Stimulated activated naive CD8-positive, alpha-beta T cell treated with anti-CD3 and anti-CD28 coated beads, Interleukin-15, Interleukin-2, amounts not matched to agents 100 ng/mL and 50 ng/mL, for 24 hours (primary cell): ENCODE measurements around the gene PHF2.
"Not testable (repeated sequence)": the region's sequence is repeated elsewhere in the genome, so short reads cannot be mapped to it uniquely, and the experiment has no call there.

Experiments
- H3K27ac Mint-ChIP-seq: one replicate; pipeline ENCODE4 v1.8.0; 2021; ENCODE audit warnings: mild to moderate bottlenecking, mixed read lengths
- H3K27me3 Mint-ChIP-seq: one replicate; pipeline ENCODE4 v1.8.0; 2021; ENCODE audit warnings: mixed read lengths
- H3K36me3 Mint-ChIP-seq: one replicate; pipeline ENCODE4 v1.8.0; 2021; ENCODE audit warnings: low read depth, mixed read lengths
- H3K4me1 Mint-ChIP-seq: one replicate; pipeline ENCODE4 v1.8.0; 2021; ENCODE audit warnings: low read depth, mixed read lengths
- H3K4me3 Mint-ChIP-seq: one replicate; pipeline ENCODE4 v1.8.0; 2021; ENCODE audit warnings: mild to moderate bottlenecking, mixed read lengths
- H3K9me3 Mint-ChIP-seq: one replicate; pipeline ENCODE4 v1.8.0; 2021; ENCODE audit warnings: mixed read lengths

The PHF2 gene

DNA sequence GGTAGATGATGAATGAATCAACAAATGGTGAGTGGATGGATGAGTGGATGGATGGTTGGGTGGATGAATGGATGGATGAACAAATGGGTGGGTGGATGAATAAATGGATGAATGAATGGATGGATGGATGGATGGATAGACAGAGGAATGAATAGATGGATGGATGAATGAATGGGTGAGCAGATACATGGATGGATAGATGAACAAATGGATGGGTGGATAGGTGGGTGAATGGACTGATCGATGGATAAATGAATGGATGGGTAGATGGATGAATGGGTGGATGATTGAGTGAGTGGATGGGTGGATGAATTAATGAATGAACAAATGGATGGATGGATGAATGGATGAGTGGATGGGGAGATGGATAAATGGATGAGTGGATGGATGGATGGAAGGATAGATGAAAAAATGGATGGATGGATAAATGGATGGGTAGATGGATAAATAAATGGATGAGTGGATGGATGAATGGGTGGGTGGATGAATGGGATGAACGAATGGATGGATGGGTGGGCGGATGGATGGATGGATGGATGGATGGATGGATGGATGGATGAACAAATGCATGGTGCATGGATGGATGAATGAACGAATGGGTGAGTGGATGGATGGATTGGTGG, 85.7 kb downstream of the PHF2 start:
- H3K36me3 Mint-ChIP-seq = peaks cover 5% of the 10 kb centered on the region
- no peaks in the 10 kb centered on the region for H3K9me3 Mint-ChIP-seq
- H3K4me1 Mint-ChIP-seq = no peaks in the 10 kb centered on the region
- H3K4me3 Mint-ChIP-seq = no peak overlapping the region
- H3K27ac Mint-ChIP-seq = no peak overlapping the region
- H3K27me3 Mint-ChIP-seq = no peaks in the 10 kb centered on the region

DNA sequence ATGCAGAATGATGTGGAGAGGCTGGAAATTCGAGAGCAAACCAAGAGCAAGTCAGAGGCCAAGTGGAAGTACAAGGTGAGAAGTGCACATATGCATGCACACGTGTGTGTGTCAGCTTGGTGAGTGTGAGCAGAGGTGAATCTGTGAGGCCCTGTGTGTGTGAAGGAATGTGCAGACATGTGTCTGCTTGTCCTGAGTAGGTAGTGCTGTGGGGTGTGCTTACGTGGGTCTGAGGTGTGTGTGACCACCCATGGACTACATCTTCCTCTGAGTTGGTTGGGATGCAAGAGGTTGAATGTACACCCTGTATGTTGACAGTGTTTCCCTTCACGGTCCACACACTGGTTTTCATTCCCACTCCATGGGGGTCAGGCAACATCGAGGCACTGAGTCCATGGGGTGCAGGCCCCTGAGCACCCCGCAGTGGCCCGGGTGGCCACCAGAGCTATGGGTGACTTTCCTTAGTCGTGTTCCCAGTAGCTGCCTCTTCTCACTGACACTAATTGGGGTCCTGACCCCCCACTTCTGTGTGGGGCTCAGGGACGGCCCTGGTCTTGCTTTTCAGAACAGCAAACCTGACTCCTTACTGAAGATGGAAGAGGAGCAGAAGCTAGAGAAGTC, 86.7 kb downstream of the PHF2 start:
- Mint-ChIP-seq H3K27me3 (no peaks in the 10 kb centered on the region), H3K9me3 (no peaks in the 10 kb centered on the region), H3K27ac (no peak overlapping the region), H3K36me3 (peaks cover 2% of the 10 kb centered on the region), H3K4me1 (no peaks in the 10 kb centered on the region), H3K4me3 (no peak overlapping the region)

DNA sequence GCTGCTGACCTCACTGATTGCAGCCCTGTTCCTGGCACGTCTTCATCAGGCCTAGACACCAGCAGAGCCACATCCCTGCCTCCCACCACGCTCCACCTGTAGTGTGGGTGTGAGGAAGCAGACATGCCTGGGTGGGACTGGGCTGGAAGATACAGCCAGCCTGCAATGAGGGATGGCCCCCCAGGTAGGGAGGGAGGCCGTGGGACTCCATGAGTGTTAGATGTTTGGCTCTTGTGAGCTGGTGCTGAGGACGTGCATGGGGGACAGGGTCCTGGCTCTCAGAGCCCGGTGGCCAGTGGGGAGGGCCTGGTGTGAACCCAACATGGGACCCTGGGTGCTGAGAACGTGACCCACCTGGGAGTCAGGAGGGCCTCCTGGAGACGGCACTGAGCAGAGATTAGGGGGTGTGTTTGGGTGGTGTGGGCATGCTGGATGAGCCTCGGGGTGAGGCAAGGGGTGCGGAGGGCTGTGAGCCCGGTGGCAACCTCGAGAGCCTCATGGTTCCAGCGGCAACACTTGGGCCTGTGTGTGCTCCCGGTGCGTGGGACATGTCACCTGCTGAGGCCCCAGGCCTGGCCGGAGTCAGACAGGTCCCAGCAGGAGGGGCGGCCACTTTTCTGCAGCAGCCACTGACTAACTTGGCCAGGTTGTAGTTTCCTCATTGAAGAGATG, 87.6 kb downstream of the PHF2 start:
- Mint-ChIP-seq H3K9me3 (no peaks in the 10 kb centered on the region), H3K27me3 (no peaks in the 10 kb centered on the region), H3K27ac (no peak overlapping the region), H3K4me3 (no peak overlapping the region), H3K36me3 (peaks cover 4% of the 10 kb centered on the region), H3K4me1 (no peaks in the 10 kb centered on the region)

DNA sequence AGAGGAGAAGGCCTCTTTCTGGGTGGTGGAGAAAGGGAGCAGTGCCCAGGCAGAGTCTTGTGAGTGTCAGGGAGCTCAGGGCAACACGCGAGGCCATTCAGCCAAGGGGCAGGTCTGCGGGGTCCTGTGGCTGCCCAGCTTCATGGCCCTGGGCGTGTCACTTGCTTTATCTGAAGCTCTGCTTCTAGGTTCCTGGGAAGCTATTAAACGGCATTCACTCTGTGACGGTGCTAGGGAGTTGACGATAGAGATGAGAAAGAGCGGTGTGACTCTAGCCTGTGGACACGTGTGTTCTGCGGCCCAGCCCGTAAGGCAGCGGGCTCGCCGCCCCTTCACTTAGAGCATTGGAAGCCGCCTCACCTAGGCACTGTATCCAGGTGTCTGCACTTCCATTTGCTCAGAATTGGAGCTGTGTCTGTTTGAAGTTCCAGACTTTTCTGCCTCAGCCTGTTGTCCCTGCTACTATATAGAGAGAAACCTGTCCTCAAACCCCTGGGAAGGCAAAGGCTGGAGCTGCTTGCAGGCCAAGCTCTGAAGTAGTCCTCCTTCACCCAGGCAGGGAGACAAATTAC, 88.3 kb downstream of the PHF2 start:
- H3K27ac Mint-ChIP-seq = no peak overlapping the region
- H3K9me3 Mint-ChIP-seq = no peaks in the 10 kb centered on the region
- peaks cover 4% of the 10 kb centered on the region for H3K36me3 Mint-ChIP-seq
- no peak overlapping the region for H3K4me3 Mint-ChIP-seq
- H3K4me1 Mint-ChIP-seq = no peaks in the 10 kb centered on the region
- H3K27me3 Mint-ChIP-seq = no peaks in the 10 kb centered on the region

DNA sequence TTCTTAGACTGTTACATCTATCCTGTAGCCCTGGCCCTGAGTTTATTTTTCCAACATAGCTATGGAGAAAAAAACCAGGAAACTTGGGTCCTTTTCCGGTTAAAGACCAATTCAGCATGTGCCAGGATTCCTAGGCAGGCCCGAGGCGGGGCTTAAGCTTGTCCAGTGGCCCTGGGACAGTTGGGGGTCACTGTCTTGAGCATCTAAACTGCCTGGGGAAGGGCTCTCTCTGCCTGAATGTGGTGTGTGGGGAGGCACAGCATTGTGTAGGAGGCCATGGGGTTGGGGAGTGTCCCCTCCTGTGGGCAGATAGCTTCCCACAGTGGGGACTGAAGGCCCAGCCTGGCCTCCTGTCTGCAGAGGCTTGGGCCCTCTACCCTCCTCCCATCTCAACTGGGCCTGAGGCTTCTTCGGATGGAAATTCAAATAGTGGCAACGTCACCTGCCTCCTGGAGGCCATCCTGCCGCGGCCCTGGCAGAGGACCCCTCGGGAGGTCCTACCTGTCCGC, 88.8 kb downstream of the PHF2 start:
- H3K9me3 Mint-ChIP-seq = no peaks in the 10 kb centered on the region
- peaks cover 4% of the 10 kb centered on the region for H3K36me3 Mint-ChIP-seq
- no peak overlapping the region for H3K4me3 Mint-ChIP-seq
- no peaks in the 10 kb centered on the region for H3K4me1 Mint-ChIP-seq
- no peaks in the 10 kb centered on the region for H3K27me3 Mint-ChIP-seq
- no peak overlapping the region for H3K27ac Mint-ChIP-seq

DNA sequence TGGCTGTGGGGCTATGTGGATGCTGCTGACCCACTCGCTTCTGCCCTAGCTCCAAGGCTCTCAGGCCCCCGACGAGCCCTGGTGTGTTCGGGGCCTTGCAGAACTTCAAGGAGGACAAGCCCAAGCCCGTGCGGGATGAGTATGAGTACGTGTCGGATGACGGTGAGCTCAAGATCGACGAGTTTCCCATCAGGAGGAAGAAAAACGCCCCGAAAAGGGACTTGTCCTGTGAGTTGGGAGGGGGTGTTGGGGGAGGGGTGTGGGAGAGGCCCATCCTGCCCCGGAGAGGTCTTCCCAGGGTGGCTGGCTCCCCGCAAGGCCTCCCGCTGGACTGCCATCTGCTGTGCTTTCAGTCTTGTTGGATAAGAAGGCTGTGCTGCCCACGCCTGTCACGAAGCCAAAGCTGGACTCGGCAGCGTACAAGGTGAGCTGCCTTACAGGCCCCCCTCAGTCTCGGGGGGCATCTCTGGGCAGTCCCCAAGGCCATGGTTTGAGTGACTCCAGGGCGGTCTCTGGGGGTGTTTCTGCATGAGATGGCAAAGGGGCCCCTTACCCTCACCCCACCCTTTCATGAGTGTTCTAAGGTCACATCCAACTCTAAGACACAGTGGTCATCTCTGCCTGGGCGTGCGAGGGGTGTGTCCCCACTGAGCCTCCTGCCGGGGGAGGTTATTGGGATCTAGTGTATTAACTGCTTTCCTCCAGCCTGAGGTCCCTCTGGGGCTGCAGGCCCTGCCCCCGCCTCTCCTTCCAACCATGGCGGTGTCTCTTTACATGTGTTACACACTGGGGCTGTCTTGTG, 89.5 kb downstream of the PHF2 start:
- no peaks in the 10 kb centered on the region for H3K4me1 Mint-ChIP-seq
- H3K36me3 Mint-ChIP-seq = peaks cover 4% of the 10 kb centered on the region
- no peak overlapping the region for H3K27ac Mint-ChIP-seq
- no peak overlapping the region for H3K4me3 Mint-ChIP-seq
- no peaks in the 10 kb centered on the region for H3K27me3 Mint-ChIP-seq
- no peaks in the 10 kb centered on the region for H3K9me3 Mint-ChIP-seq

DNA sequence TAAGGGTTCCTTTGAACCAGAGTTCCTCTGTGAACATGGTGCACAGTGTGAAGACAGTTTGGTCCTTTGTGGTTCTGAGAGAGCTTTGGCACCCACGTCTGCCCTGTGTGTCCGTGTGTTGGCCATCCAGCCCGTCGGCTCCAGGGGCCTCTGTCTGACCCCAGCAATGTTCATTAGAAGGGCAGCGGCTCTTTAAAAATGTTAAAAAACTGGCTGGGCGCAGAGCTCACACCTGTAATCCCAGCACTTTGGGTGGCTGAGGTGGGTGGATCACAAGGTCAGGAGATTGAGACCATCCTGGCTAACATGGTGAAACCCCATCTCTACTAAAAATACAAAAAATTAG, 90.0 kb downstream of the PHF2 start:
- not testable (repeated sequence) for H3K27me3 Mint-ChIP-seq, H3K4me1 Mint-ChIP-seq, H3K36me3 Mint-ChIP-seq, H3K4me3 Mint-ChIP-seq, H3K27ac Mint-ChIP-seq, H3K9me3 Mint-ChIP-seq

DNA sequence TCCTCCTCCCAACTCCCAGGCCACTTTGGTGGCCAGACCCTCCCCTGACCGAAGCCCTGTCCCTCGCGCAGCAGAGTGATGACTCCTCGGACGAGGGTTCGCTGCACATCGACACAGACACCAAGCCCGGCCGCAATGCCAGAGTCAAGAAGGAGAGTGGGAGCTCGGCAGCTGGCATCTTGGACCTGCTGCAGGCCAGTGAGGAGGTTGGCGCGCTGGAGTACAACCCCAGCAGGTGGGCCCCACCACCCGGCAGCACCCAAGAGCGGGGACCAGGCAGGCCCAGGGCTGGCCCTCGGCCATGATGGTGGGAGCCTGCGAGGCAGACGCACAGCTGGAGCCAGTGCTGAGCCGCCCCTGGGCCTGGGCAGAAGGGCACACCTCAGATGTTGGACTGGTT, 90.6 kb downstream of the PHF2 start:
- Mint-ChIP-seq H3K4me3 (no peak overlapping the region), H3K27ac (no peak overlapping the region), H3K9me3 (no peaks in the 10 kb centered on the region), H3K36me3 (peaks cover 4% of the 10 kb centered on the region), H3K4me1 (no peaks in the 10 kb centered on the region), H3K27me3 (no peaks in the 10 kb centered on the region)

DNA sequence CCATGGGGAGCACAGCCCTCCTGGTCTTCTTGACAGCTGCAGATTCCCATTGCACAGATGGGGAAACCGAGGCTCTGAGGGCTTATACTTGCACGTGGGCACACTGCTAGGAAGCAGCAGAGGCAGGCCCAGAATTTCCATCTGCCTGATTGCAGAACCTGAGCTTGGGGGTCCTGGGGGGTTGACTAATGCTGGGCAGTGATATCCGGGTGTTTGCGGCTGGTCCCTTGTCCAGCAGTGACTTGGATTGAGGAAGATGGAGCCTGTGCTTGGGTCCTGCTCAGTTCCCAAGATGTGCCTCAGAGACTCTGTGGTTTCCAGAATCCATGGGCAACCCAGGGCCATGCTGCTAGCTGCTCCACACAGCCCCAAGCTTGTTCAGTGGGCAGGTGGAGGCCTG, 91.2 kb downstream of the PHF2 start:
- Mint-ChIP-seq H3K27ac (no peak overlapping the region), H3K9me3 (no peaks in the 10 kb centered on the region)

DNA sequence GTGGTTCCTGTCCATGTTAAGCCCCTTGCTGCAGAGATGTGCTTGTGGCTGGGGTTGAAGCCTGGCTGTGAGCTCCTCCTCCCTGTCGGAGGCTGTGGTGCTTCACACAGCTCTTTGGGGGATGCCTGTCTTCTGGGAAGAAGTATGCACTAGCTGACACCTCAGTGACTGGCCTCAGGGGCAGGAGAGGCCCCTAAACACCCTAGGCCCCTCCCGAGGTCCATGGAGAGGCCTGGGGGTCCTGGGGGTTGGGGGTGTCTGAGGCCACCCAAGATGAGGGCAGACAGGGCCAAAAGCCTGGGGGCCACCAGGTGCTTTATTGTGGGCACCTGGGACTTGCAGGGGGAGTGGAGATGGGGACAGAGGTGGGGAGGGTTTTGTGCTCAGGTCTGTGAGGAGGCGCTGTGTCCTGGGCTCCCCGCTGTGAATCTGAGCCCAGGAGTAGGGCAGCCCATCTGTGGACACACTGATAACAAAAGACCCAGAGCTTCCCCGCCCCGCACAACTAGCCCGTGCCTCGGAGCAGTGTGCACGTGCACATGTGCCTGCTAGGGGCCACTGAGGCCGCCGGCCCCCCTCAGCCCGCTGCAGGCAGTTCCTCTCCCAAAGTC, 92.0 kb downstream of the PHF2 start:
- no peaks in the 10 kb centered on the region for H3K4me1 Mint-ChIP-seq
- no peaks in the 10 kb centered on the region for H3K9me3 Mint-ChIP-seq
- H3K36me3 Mint-ChIP-seq = peaks cover 7% of the 10 kb centered on the region
- no peak overlapping the region for H3K4me3 Mint-ChIP-seq
- no peak overlapping the region for H3K27ac Mint-ChIP-seq
- no peaks in the 10 kb centered on the region for H3K27me3 Mint-ChIP-seq

More for the DNA sequence above, 91.2 kb downstream of the PHF2 start:
- no peaks in the 10 kb centered on the region for H3K27me3 Mint-ChIP-seq
- peaks cover 5% of the 10 kb centered on the region for H3K36me3 Mint-ChIP-seq
- no peak overlapping the region for H3K4me3 Mint-ChIP-seq
- H3K4me1 Mint-ChIP-seq = no peaks in the 10 kb centered on the region

DNA sequence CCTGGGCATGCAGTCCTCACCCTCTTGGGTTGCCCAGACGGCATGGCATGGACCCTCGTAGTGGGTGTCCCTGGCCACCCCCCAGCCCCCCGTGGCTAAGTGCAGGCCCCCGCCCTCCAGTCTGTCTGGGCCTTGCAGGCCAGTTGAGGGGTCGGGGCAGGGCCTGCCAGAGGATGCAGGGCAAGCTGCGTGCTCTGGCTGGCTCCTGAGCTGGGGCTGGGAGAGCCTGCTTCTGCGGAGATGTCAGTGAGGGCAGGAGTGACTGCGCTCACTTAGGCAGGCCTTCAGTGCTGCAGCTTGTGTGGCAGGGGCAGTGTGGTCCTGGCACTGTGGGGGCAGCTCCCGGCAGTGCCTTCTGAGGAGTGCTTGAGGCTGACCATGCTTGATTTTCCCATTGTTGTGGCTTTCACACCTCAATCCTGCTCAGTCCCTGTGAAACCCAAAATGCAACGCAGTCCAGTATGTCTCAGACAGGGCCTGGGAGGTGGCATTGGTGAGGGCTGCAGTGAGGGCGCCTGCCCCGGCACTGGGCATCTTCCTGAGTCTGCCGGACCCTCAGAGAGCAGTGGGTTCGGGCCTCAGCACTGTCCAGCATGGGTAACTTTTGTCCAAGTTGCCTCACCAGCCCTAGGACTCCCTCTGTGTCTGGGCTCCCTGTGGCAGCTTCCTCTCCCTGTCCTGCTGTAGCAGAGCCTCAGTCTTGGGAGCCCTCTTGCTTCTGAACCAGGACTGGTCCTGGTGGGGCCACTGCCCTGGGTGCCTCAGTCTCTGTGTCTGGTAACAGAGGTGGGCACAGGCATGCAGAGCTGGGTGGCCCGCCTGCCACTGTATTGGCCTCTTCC, 93.0 kb downstream of the PHF2 start:
- Mint-ChIP-seq H3K27me3 (no peaks in the 10 kb centered on the region), H3K9me3 (no peaks in the 10 kb centered on the region), H3K4me1 (no peaks in the 10 kb centered on the region), H3K27ac (no peak overlapping the region), H3K36me3 (peaks cover 10% of the 10 kb centered on the region), H3K4me3 (no peak overlapping the region)

DNA sequence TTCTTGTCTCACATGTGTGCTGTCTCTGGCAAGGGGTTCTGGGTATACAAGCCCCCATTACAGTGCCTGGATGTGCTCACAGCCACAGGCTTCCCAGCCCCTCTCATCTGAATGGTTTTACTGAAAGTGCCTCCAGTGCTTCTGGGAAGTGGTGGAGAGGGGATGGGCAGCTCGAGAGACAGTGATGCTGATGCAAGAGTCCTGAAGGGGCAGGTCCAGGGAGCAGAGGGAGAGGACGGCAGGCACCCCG, 93.5 kb downstream of the PHF2 start:
- no peaks in the 10 kb centered on the region for H3K4me1 Mint-ChIP-seq
- no peaks in the 10 kb centered on the region for H3K27me3 Mint-ChIP-seq
- H3K9me3 Mint-ChIP-seq = no peaks in the 10 kb centered on the region
- no peak overlapping the region for H3K4me3 Mint-ChIP-seq
- H3K27ac Mint-ChIP-seq = no peak overlapping the region
- H3K36me3 Mint-ChIP-seq = peaks cover 12% of the 10 kb centered on the region

DNA sequence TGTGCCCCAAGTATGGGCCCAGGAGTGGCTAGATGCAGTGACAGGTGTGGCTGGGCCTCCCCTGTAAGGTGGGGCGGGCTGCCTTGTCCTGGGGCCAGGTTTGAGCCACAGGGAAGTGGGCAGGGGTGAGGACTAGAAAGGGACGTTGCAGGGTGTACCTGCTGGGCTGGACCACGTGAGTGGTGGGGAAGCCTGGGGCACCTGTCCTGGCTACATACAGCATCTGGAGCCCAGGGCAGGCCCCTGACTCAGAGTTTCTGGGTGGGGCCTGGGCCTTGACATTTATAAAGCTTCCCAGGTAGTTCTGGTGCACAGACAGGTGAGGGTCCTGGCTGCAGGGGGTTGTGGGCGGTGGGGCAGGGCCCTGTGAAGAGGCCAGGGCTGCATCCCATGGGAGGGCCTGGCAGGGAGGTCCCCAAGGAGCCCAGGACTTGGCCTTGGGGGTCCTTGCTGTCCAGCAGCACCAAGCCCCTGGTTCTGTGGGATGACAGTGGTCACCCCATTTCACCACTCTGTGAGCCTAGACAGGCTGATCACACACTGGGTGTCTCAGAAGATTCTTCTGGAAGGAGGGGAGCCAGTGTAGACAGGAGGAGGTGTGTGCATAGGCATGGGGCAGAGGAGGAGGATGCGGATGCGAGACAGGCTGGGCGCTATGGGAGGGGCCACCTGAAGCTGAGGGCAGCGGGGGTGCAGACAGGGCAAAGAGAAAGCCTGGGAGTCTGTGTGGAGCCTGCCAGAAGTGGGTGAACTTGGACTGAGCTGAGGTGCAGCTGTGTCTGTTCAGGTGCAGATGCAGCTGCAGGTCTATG, 94.0 kb downstream of the PHF2 start:
- H3K36me3 Mint-ChIP-seq = peaks cover 12% of the 10 kb centered on the region
- H3K9me3 Mint-ChIP-seq = no peaks in the 10 kb centered on the region
- H3K4me1 Mint-ChIP-seq = no peaks in the 10 kb centered on the region
- no peaks in the 10 kb centered on the region for H3K27me3 Mint-ChIP-seq
- H3K4me3 Mint-ChIP-seq = no peak overlapping the region
- H3K27ac Mint-ChIP-seq = no peak overlapping the region
